Activated T-cell treated with anti-CD3 and anti-CD28 coated beads, Interleukin-2, amount 50 U/mL, for 1 hour (primary cell): Measurements from ENCODE around the gene MTMR6.
"Not testable (repeated sequence)": the region's sequence is repeated elsewhere in the genome, so short reads cannot be mapped to it uniquely, and the experiment has no call there.

ENCODE experiments used
- DNase-seq: peaks from one replicate; pipeline ENCODE4 v3.0.0-alpha.2; 2020

The MTMR6 gene

GRCh38 chr13:25286969-25287961 is at the start of gene MTMR6:
MTMR6 (minus strand) TSS chr13:25287488; CDS start chr13:25287247, 241 bp downstream.
- DNase-seq: peak; percentile 98

- no peak for DNase-seq
Observed at GRCh38 chr13:25335856-25336255, 48.6 kb upstream of the MTMR6 start.

- no peak for DNase-seq
Observed at GRCh38 chr13:25330541-25330940, 43.3 kb upstream of the MTMR6 start.

DNA sequence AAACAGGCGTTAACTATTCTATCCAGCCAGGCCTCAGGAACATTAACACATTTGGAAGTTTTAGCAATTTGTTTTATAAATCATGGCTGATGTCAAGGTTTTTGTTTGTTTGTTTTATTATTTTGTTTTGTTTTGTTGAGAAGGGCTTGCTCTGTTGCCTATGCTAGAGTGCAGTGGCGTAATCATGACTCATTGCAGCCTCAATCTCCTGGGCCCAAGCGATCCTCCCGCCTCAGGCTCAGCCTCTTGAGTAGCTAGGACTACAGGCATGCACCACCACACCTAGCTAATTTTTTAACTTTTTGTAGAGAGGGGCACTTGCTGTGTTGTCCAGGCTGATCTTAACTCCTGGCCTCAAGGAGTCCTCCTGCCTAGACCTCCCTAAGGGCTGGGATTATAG is 42.4 kb upstream of the MTMR6 start:
- no peak for DNase-seq

GRCh38 chr13:25324100-25324499 is 36.8 kb upstream of the MTMR6 start:
- DNase-seq: no peak

DNA sequence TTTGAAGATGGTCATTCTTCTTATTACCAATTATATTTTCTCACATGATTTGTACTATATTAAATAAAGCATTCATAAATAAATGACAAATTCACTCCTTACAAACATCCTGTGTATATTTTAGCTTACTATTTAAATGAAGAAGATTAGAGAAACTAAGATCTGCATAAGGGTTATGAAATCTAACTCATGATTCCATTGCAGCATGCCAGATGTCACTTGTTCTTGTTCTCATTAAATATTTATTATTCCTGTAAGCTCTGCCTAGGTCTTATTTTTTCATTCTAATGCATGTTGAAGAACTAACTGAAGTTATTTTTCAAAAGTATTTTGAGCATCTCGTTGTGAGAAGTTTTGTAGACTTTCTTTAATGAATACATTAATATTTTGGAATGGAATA is 32.5 kb upstream of the MTMR6 start:
- DNase-seq: no peak

GRCh38 chr13:25318946-25319345 is 31.7 kb upstream of the MTMR6 start:
- not testable (repeated sequence) for DNase-seq

- DNase-seq: no peak
Observed at GRCh38 chr13:25310891-25311290, 23.6 kb upstream of the MTMR6 start.

GRCh38 chr13:25306671-25307464 is 19.6 kb upstream of the MTMR6 start:
- no peak for DNase-seq

- DNase-seq: no peak
Observed at GRCh38 chr13:25302121-25302520, 14.8 kb upstream of the MTMR6 start.

GRCh38 chr13:25301347-25302113 is 14.2 kb upstream of the MTMR6 start, which contains the start of gene NUP58:
NUP58 (plus strand) TSS chr13:25301625; CDS start chr13:25301774, 149 bp downstream.
- DNase-seq: peak; percentile 92

GRCh38 chr13:25300861-25301346 is 13.6 kb upstream of the MTMR6 start:
- DNase-seq: peak; percentile 39

DNA sequence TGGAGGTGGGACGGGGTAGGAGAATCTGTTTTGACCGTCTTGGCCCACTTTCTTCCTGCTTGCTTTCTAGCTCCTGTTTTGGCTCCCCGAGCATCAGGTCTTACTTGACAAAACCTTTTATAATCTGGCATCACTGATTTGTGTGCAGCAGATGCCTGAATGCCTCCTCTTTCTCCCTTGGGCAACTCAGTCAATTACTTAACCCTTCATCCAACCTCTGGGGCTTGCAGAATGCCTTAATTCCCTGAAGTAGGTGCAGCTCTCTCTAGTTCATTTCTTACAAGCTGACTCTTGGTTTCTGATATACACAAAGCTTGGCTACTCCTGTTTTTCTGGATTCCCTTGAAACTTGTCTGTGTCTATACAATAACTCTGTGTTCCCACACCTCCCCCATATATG is 8.4 kb upstream of the MTMR6 start:
- DNase-seq: no peak

- no peak for DNase-seq
Observed at GRCh38 chr13:25295228-25295627, 7.9 kb upstream of the MTMR6 start.

DNA sequence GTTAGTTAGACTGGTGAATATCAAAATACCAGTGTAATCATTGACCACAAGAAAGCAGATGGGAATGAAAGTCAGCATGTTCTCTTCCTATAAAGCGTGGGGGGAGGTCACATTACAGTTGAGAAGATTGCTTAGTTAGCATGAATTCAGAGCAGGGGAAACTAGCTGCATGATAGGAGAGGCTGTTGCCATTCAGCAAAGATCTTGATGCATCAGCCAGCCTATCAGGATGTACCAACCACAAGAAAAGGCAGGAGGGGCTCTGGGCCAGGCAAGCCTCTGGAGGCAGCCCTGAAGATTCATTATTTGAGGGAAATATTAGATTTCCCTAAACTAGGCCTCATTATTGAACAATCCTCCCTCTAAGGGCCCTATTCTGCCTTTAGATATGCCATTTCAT is 5.0 kb upstream of the MTMR6 start:
- DNase-seq: no peak

- no peak for DNase-seq
Observed at GRCh38 chr13:25291691-25292090, 4.4 kb upstream of the MTMR6 start.

DNA sequence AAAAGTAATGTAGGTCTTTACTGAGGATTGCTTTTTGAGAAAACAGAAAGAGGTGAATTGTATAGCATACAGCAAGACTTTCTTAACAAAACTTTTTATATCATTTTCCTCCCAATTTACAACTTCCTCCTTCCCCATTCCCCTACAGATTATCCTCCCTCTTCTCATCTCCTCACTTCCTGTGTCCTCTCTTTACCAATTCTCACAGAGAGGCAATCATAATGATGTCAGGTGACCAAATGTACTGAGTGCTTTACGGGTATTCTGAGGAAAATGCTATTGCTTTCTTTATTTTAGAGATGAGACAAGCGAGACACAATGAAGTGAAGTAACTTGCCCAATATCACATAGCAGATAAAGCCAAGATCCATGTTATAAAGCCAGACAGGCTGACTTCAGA is 1.7 kb upstream of the MTMR6 start:
- DNase-seq: no peak

GRCh38 chr13:25286308-25286968 is 850 bp downstream of the MTMR6 start:
- DNase-seq: peak; percentile 40

GRCh38 chr13:25281935-25282332 is 5.4 kb downstream of the MTMR6 start:
- no peak for DNase-seq

DNA sequence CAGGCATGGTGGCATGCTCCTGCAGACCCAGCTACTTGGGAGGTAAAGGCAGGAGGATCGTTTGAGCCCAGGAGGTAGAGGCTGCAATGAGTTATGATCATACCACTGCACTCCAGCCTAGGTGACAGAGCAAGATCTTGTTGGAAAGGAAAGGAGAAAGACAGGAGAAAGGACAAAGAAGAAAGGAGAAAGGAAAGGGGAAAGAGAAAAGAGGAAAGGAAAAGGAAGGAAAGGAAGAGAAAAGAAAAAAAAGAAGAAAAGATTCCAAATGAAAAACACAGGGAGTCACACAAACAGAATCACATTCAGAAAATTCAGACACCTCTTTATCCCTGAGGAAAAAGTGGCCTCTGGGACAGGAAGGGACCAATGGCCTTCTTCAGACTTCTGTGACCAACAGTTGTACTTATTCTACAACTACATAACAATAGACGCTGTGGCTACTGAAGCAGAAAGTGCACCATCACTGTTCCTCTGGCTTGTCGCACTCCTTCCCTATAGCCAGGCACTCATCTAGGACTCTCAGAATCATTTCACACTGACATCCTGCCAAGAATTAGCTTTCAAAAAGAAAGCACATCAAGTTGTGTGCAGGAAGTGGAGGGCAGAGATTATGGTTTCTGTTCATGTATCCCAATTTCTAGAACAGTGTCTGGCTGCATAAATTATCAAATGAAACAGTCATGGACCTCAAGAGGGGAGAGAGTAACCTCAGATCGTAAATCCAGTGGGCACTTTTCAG is 5.9 kb downstream of the MTMR6 start:
- no peak for DNase-seq

DNA sequence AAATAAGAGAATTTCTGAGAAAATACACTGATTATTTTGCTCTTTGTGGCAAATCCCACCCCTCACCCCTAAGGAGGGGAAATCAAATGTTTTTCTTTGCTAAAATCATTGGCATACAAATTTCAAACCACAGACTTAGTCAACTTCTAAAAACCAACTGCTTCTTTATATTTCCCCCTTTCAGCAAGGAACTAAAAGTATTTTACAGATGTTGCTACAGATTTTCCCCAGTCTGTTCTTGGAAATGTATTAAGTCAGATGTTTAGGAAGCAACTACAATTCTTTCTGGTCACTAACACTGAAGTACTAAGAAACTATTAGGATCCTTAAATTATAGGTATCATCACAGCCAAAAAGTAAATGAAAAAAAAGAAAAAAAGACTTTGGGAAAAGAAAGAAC is 6.9 kb downstream of the MTMR6 start:
- DNase-seq: no peak
